ENCODE results near the gene KIRREL3.

KIRREL3 gene

DNA sequence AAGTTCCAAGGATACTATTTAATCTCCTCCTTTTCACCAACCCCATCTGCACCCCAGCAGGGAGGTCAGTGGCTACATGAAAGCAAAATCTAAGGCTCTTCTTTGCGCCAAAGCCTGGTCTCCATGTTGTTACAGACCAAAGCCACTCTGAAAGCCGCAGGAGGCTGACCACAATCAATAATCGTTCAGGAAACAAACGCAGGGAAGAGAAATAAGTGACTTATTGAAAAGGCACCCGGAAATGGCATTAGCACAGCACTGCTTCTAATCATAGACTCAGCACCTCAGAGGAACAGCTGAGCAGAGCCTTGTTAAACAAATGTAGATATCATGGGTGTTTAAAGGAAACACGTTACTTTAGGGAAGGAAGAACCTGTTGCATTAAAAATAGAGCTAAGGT, 183.9 kb downstream of the KIRREL3 start:
- DNase-seq (ENCODE audit: low spot score): no peak
- no peak overlapping the region for H4K91ac ChIP-seq (ENCODE audit: low read depth, low read length, poor library complexity)
- H2BK12ac ChIP-seq (ENCODE audit: low read length): no peak overlapping the region
- H3K14ac ChIP-seq (ENCODE audit: low read length): no peak overlapping the region
- H3K36me3 ChIP-seq (replicated peaks in 1 of 2; ENCODE audit: control insufficient read depth in 2 of 2, insufficient read depth in 2 of 2, low read length in 2 of 2): no peaks in the 10 kb centered on the region
- H2BK15ac ChIP-seq (ENCODE audit: low read length): no peak overlapping the region
- no peak overlapping the region for H3K4me2 ChIP-seq (ENCODE audit: insufficient read depth, low read length, poor library complexity, severe bottlenecking)
- H2AFZ ChIP-seq (ENCODE audit: low read length): no peak overlapping the region
- whole genome bisulfite sequencing, 2 donors (ENCODE audit: extremely low coverage in 2 of 2, insufficient read length in 2 of 2, insufficient replicate concordance in 1 of 2): no CpG with 5 or more reads among the region's 6 CpGs
- no peaks in the 10 kb centered on the region for H3K27me3 ChIP-seq (ENCODE audit: control insufficient read depth in 3 of 3, insufficient read depth in 3 of 3, low read depth in 1 of 3, low read length in 3 of 3)
- H4K8ac ChIP-seq (ENCODE audit: low read depth, low read length): no peak overlapping the region
- no peak overlapping the region for H3K27ac ChIP-seq (replicated peaks; ENCODE audit: low read length)
- peaks cover 0 to 2% of the 10 kb centered on the region in 2 donors for H3K4me1 ChIP-seq (ENCODE audit: control insufficient read depth in 2 of 2, insufficient read depth in 1 of 2, low read depth in 1 of 2, low read length in 2 of 2)
- H3K18ac ChIP-seq (ENCODE audit: low read length): no peak overlapping the region
- no peak overlapping the region for H3K4me3 ChIP-seq (ENCODE audit: low read length in 2 of 2)
- H3K23ac ChIP-seq (ENCODE audit: low read depth, low read length, poor library complexity): no peak overlapping the region
- no peak overlapping the region for H3K4ac ChIP-seq (ENCODE audit: low read length)
- no peak overlapping the region for H3K9ac ChIP-seq (ENCODE audit: low read depth, low read length, poor library complexity)
- no peak overlapping the region for H2BK120ac ChIP-seq (ENCODE audit: low read depth, low read length)
- H2BK5ac ChIP-seq (ENCODE audit: low read length): no peak overlapping the region
- no peaks in the 10 kb centered on the region for H3K79me1 ChIP-seq (ENCODE audit: low read depth, low read length)
- H2AK5ac ChIP-seq (ENCODE audit: low read depth, low read length): no peak overlapping the region
- no peaks in the 10 kb centered on the region for H3K9me3 ChIP-seq (replicated peaks in 1 of 2; ENCODE audit: control insufficient read depth in 2 of 2, insufficient read depth in 1 of 2, low read depth in 1 of 2, low read length in 2 of 2)

DNA sequence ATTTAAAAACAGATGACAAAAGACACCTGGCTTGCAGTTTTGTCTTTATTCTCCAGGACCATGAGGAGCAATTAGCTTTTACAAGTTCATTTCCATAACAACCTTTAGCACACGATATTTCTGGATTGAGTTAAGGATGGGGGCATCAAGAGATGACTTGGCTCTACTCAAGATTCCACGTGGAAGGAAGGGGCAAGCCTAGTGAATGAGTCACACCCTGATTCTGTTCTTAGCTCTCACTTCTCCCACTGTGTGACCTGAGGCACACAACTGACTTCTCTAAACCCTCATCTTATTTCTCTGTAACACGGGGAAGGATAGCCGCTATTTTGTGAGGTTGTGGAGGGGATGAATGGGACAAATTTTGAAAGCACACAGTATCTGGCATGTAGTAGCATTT, 185.5 kb downstream of the KIRREL3 start:
- no peak overlapping the region for H3K27ac ChIP-seq (replicated peaks; ENCODE audit: low read length)
- peaks cover 0 to 2% of the 10 kb centered on the region in 2 donors for H3K4me1 ChIP-seq (ENCODE audit: control insufficient read depth in 2 of 2, insufficient read depth in 1 of 2, low read depth in 1 of 2, low read length in 2 of 2)
- H3K4ac ChIP-seq (ENCODE audit: low read length): no peak overlapping the region
- H2BK15ac ChIP-seq (ENCODE audit: low read length): no peak overlapping the region
- H2BK5ac ChIP-seq (ENCODE audit: low read length): no peak overlapping the region
- H4K8ac ChIP-seq (ENCODE audit: low read depth, low read length): no peak overlapping the region
- no peak overlapping the region for H2AFZ ChIP-seq (ENCODE audit: low read length)
- no peak overlapping the region for H3K4me2 ChIP-seq (ENCODE audit: insufficient read depth, low read length, poor library complexity, severe bottlenecking)
- no peaks in the 10 kb centered on the region for H3K79me1 ChIP-seq (ENCODE audit: low read depth, low read length)
- H3K27me3 ChIP-seq (ENCODE audit: control insufficient read depth in 3 of 3, insufficient read depth in 3 of 3, low read depth in 1 of 3, low read length in 3 of 3): no peaks in the 10 kb centered on the region
- no peak overlapping the region for H2AK5ac ChIP-seq (ENCODE audit: low read depth, low read length)
- no peak overlapping the region for H3K4me3 ChIP-seq (ENCODE audit: low read length in 2 of 2)
- WGBS, 2 donors (ENCODE audit: extremely low coverage in 2 of 2, insufficient read length in 2 of 2, insufficient replicate concordance in 1 of 2): no CpG with 5 or more reads among the region's 4 CpGs
- H3K18ac ChIP-seq (ENCODE audit: low read length): no peak overlapping the region
- no peak overlapping the region for H2BK120ac ChIP-seq (ENCODE audit: low read depth, low read length)
- H3K9ac ChIP-seq (ENCODE audit: low read depth, low read length, poor library complexity): no peak overlapping the region
- H3K9me3 ChIP-seq (replicated peaks in 1 of 2; ENCODE audit: control insufficient read depth in 2 of 2, insufficient read depth in 1 of 2, low read depth in 1 of 2, low read length in 2 of 2): no peaks in the 10 kb centered on the region
- H2BK12ac ChIP-seq (ENCODE audit: low read length): no peak overlapping the region
- no peak overlapping the region for H3K14ac ChIP-seq (ENCODE audit: low read length)
- no peak overlapping the region for H4K91ac ChIP-seq (ENCODE audit: low read depth, low read length, poor library complexity)
- no peaks in the 10 kb centered on the region for H3K36me3 ChIP-seq (replicated peaks in 1 of 2; ENCODE audit: control insufficient read depth in 2 of 2, insufficient read depth in 2 of 2, low read length in 2 of 2)
- H3K23ac ChIP-seq (ENCODE audit: low read depth, low read length, poor library complexity): no peak overlapping the region
- no peak for DNase-seq (ENCODE audit: low spot score)

DNA sequence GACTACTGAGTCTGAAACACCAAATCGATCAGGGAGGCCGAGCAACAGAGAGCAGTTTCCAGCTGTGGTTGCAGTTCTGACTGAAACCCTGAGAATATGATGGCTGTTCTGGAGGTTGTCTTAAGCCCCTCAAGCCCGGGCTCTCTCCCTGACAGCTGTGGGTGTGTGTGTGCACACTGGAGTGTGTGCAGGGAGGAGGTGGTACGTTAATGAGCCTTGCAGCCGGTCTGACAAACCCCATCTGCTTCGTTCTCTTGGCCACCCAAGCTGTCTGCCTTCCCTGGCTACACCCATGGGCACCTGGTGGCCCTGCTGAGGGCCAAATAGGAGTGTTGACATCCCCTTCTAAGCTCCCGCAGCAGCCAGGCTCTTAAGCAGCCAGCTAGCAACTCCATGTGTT, 189.8 kb downstream of the KIRREL3 start:
- Histone ChIP-seq H3K18ac (ENCODE audit: low read length) (peak overlapping the region; percentile 11), H3K9me3 (replicated peaks in 1 of 2; ENCODE audit: control insufficient read depth in 2 of 2, insufficient read depth in 1 of 2, low read depth in 1 of 2, low read length in 2 of 2) (no peaks in the 10 kb centered on the region), H4K8ac (ENCODE audit: low read depth, low read length) (no peak overlapping the region), H2AFZ (ENCODE audit: low read length) (no peak overlapping the region), H3K27ac (replicated peaks; ENCODE audit: low read length) (no peak overlapping the region), H3K79me1 (ENCODE audit: low read depth, low read length) (no peaks in the 10 kb centered on the region), H3K9ac (ENCODE audit: low read depth, low read length, poor library complexity) (no peak overlapping the region), H3K14ac (ENCODE audit: low read length) (no peak overlapping the region), H2BK120ac (ENCODE audit: low read depth, low read length) (no peak overlapping the region), H3K23ac (ENCODE audit: low read depth, low read length, poor library complexity) (no peak overlapping the region), H2BK5ac (ENCODE audit: low read length) (no peak overlapping the region), H4K91ac (ENCODE audit: low read depth, low read length, poor library complexity) (no peak overlapping the region), H3K4ac (ENCODE audit: low read length) (no peak overlapping the region), H2AK5ac (ENCODE audit: low read depth, low read length) (no peak overlapping the region), H3K4me2 (ENCODE audit: insufficient read depth, low read length, poor library complexity, severe bottlenecking) (no peak overlapping the region), H2BK15ac (ENCODE audit: low read length) (peak overlapping the region; percentile 12), H3K27me3 (ENCODE audit: control insufficient read depth in 3 of 3, insufficient read depth in 3 of 3, low read depth in 1 of 3, low read length in 3 of 3) (no peaks in the 10 kb centered on the region), H2BK12ac (ENCODE audit: low read length) (no peak overlapping the region), H3K36me3 (replicated peaks in 1 of 2; ENCODE audit: control insufficient read depth in 2 of 2, insufficient read depth in 2 of 2, low read length in 2 of 2) (no peaks in the 10 kb centered on the region), H3K4me1 (ENCODE audit: control insufficient read depth in 2 of 2, insufficient read depth in 1 of 2, low read depth in 1 of 2, low read length in 2 of 2) (no peaks in the 10 kb centered on the region), H3K4me3 (ENCODE audit: low read length in 2 of 2) (no peak overlapping the region)
- no peak for DNase-seq (ENCODE audit: low spot score)
- WGBS, 2 donors (ENCODE audit: extremely low coverage in 2 of 2, insufficient read length in 2 of 2, insufficient replicate concordance in 1 of 2): no CpG with 5 or more reads among the region's 7 CpGs

DNA sequence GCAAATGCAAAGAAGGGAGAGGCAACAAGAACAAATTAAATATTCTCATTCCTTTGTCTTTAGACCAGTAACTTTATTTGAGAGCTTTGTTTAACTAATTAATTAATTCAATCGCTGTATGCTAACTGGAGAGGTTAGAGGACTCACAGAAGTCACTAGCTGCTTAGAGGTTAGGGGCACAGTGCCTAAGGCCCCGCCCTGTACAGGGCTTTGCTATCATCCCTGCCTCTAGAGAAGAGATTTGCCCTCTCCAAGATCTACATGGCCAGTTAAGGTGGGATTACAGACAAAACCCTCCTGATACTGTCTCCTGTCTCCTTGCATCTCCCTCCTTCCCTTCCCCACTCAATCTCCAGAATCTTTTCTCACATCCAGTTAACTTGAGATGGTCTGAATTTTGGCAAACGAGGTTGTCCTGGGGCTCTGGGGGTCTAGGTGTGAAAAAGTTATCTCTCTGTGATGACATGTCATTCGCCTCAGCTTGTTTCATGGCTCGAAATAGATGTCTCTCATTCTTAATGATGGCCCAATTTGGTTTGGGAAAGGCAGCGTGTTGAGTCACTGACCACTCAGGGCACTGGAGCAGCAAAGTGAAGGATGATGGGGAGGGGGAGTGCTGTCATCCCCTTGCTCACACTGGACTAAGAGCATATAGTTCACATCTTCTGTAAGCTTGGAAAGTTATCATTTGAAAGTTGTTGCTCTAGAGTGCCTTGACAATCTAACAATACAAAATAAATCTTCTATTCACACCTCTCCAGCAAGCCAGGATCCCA, 190.9 kb downstream of the KIRREL3 start:
- H3K27me3 ChIP-seq (ENCODE audit: control insufficient read depth in 3 of 3, insufficient read depth in 3 of 3, low read depth in 1 of 3, low read length in 3 of 3): no peaks in the 10 kb centered on the region
- H2BK15ac ChIP-seq (ENCODE audit: low read length): no peak overlapping the region
- H2BK12ac ChIP-seq (ENCODE audit: low read length): no peak overlapping the region
- no peak overlapping the region for H4K91ac ChIP-seq (ENCODE audit: low read depth, low read length, poor library complexity)
- DNase-seq (ENCODE audit: low spot score): no peak
- no peaks in the 10 kb centered on the region for H3K9me3 ChIP-seq (replicated peaks in 1 of 2; ENCODE audit: control insufficient read depth in 2 of 2, insufficient read depth in 1 of 2, low read depth in 1 of 2, low read length in 2 of 2)
- no peak overlapping the region for H2BK120ac ChIP-seq (ENCODE audit: low read depth, low read length)
- H2BK5ac ChIP-seq (ENCODE audit: low read length): no peak overlapping the region
- H3K27ac ChIP-seq (replicated peaks; ENCODE audit: low read length): no peak overlapping the region
- no peak overlapping the region for H2AFZ ChIP-seq (ENCODE audit: low read length)
- no peaks in the 10 kb centered on the region for H3K79me1 ChIP-seq (ENCODE audit: low read depth, low read length)
- H3K4me3 ChIP-seq (ENCODE audit: low read length in 2 of 2): no peak overlapping the region
- H3K14ac ChIP-seq (ENCODE audit: low read length): no peak overlapping the region
- H2AK5ac ChIP-seq (ENCODE audit: low read depth, low read length): no peak overlapping the region
- no peaks in the 10 kb centered on the region for H3K4me1 ChIP-seq (ENCODE audit: control insufficient read depth in 2 of 2, insufficient read depth in 1 of 2, low read depth in 1 of 2, low read length in 2 of 2)
- no peak overlapping the region for H4K8ac ChIP-seq (ENCODE audit: low read depth, low read length)
- no peak overlapping the region for H3K4ac ChIP-seq (ENCODE audit: low read length)
- no peak overlapping the region for H3K9ac ChIP-seq (ENCODE audit: low read depth, low read length, poor library complexity)
- no peak overlapping the region for H3K18ac ChIP-seq (ENCODE audit: low read length)
- WGBS, 2 donors (ENCODE audit: extremely low coverage in 2 of 2, insufficient read length in 2 of 2, insufficient replicate concordance in 1 of 2): no CpG with 5 or more reads among the region's 6 CpGs
- no peak overlapping the region for H3K23ac ChIP-seq (ENCODE audit: low read depth, low read length, poor library complexity)
- no peaks in the 10 kb centered on the region for H3K36me3 ChIP-seq (replicated peaks in 1 of 2; ENCODE audit: control insufficient read depth in 2 of 2, insufficient read depth in 2 of 2, low read length in 2 of 2)
- H3K4me2 ChIP-seq (ENCODE audit: insufficient read depth, low read length, poor library complexity, severe bottlenecking): no peak overlapping the region

All from neuronal stem cell (in vitro differentiated cells).